GM23338 (cell line): ENCODE results near the gene RNF41. TPM values are rescaled to one million over a fixed set of nuclear protein-coding genes. Genes with fewer than 3 reads are reported as not detected.

Experiments used
- ATAC-seq: fragments of 200-7000 bp; cut with Tn5 transposase; 3 replicates; pipeline ENCODE4 v1.9.1; 2020
- DNase-seq: peaks from one replicate; pipeline ENCODE4 v3.0.0-alpha.2; 2015; ENCODE audit warnings: low spot score
- H2AFZ ChIP-seq: fragments of 200-600 bp; sonication (generic); 2 replicates; pipeline ENCODE4 v1.8.0; 2016; ENCODE audit warnings: antibody characterized with exemption, mild to moderate bottlenecking, moderate library complexity
- H3F3A ChIP-seq: fragments of 200-600 bp; sonication (generic); replicated peaks from 2 replicates; pipeline ENCODE4 v1.8.0; 2017; ENCODE audit warnings: antibody characterized with exemption, mixed run types, low read depth
- H3K27ac ChIP-seq: fragments of 200-600 bp; sonication (generic); 2 replicates; pipeline ENCODE4 v1.6.1; 2016; ENCODE audit warnings: low read depth
- H3K27me3 ChIP-seq: fragments of 200-600 bp; sonication (generic); 2 replicates; pipeline ENCODE4 v1.8.0; 2016; ENCODE audit warnings: mild to moderate bottlenecking, mixed run types, moderate library complexity; ENCODE audit not compliant: insufficient read depth
- H3K36me3 ChIP-seq: fragments of 200-600 bp; sonication (generic); 2 replicates; pipeline ENCODE4 v1.8.0; 2016; ENCODE audit warnings: mild to moderate bottlenecking; ENCODE audit not compliant: insufficient read depth
- H3K4me1 ChIP-seq: fragments of 200-600 bp; sonication (generic); 2 replicates; pipeline ENCODE4 v1.8.0; 2016; ENCODE audit warnings: mild to moderate bottlenecking, moderate library complexity; ENCODE audit not compliant: insufficient read depth
- H3K4me2 ChIP-seq: fragments of 200-600 bp; sonication (generic); 2 replicates; pipeline ENCODE4 v1.7.1; 2017; ENCODE audit warnings: mixed run types
- H3K4me3 ChIP-seq: fragments of 200-600 bp; sonication (generic); 2 replicates; pipeline ENCODE4 v1.6.1; 2016; ENCODE audit warnings: mixed run types
- H3K79me2 ChIP-seq: fragments of 200-600 bp; sonication (generic); replicated peaks from 2 replicates; pipeline ENCODE4 v1.8.0; 2017; ENCODE audit warnings: mild to moderate bottlenecking; ENCODE audit not compliant: insufficient read depth
- H3K9me2 ChIP-seq: fragments of 200-600 bp; sonication (generic); 2 replicates; pipeline ENCODE4 v1.8.0; 2017; ENCODE audit not compliant: insufficient read depth
- H4K20me1 ChIP-seq: fragments of 200-600 bp; sonication (generic); replicated peaks from 2 replicates; pipeline ENCODE4 v1.8.0; 2017; ENCODE audit warnings: mild to moderate bottlenecking; ENCODE audit not compliant: insufficient read depth
- H3K27ac Mint-ChIP-seq: 2 replicates; pipeline ENCODE4 v1.8.0; 2020; ENCODE audit warnings: inconsistent platforms, mild to moderate bottlenecking, moderate library complexity, mixed read lengths
- H3K27me3 Mint-ChIP-seq: 3 replicates; pipeline ENCODE4 v1.8.0; 2022; ENCODE audit warnings: low read depth, mild to moderate bottlenecking, moderate library complexity, mixed read lengths, inconsistent platforms; ENCODE audit not compliant: insufficient read depth, poor library complexity
- H3K36me3 Mint-ChIP-seq: 3 replicates; pipeline ENCODE4 v1.8.0; 2021; ENCODE audit warnings: low read depth, mild to moderate bottlenecking, inconsistent platforms, moderate library complexity, mixed read lengths
- H3K4me1 Mint-ChIP-seq: 3 replicates; pipeline ENCODE4 v1.8.0; 2020; ENCODE audit warnings: mild to moderate bottlenecking, inconsistent platforms, mixed read lengths
- H3K4me3 Mint-ChIP-seq: 3 replicates; pipeline ENCODE4 v1.8.0; 2021; ENCODE audit warnings: moderate library complexity, mild to moderate bottlenecking, inconsistent platforms, mixed read lengths
- H3K9me3 Mint-ChIP-seq: 3 replicates; pipeline ENCODE4 v1.8.0; 2020; ENCODE audit warnings: moderate library complexity, mild to moderate bottlenecking, inconsistent platforms, mixed read lengths
- CREB1 ChIP-seq: fragments of 250-450 bp; sonication (Bioruptor Pico); IDR thresholded peaks from 2 replicates; pipeline ENCODE4 v1.5.0; 2020; ENCODE audit warnings: low read depth, mild to moderate bottlenecking, moderate library complexity
- CTCF ChIP-seq, 2 experiments: fragments of 200-600 bp in 1 of 2; sonication (generic) in 1 of 2; conservative IDR thresholded peaks; 2 replicates each; pipeline versions ENCODE4 v1.5.1 to v1.6.1; 2016 to 2017; ENCODE audit warnings: antibody characterized with exemption in 2 of 2, low read depth in 2 of 2, mild to moderate bottlenecking in 2 of 2, moderate library complexity in 1 of 2
- EZH2 ChIP-seq: fragments of 200-600 bp; sonication (generic); IDR thresholded peaks from one replicate; pipeline ENCODE4 v1.8.0; 2017; ENCODE audit warnings: antibody characterized with exemption, mild to moderate bottlenecking, low read depth; ENCODE audit not compliant: unreplicated experiment
- JUNB ChIP-seq: IDR thresholded peaks from one replicate; pipeline ENCODE4 v1.6.1; 2016; ENCODE audit warnings: antibody characterized with exemption; ENCODE audit not compliant: unreplicated experiment
- NANOG ChIP-seq: IDR thresholded peaks from 2 replicates; pipeline ENCODE4 v1.6.1; 2016; ENCODE audit warnings: antibody characterized with exemption, borderline replicate concordance
- POLR2AphosphoS5 ChIP-seq: IDR thresholded peaks from 2 replicates; pipeline ENCODE4 v1.6.1; 2016; ENCODE audit warnings: antibody characterized with exemption, low read depth
- REST ChIP-seq: IDR thresholded peaks from one replicate; pipeline ENCODE4 v1.6.1; 2018; ENCODE audit warnings: antibody characterized with exemption; ENCODE audit not compliant: unreplicated experiment
- STAT1 ChIP-seq: IDR thresholded peaks from one replicate; pipeline ENCODE4 v1.6.1; 2016; ENCODE audit warnings: antibody characterized with exemption; ENCODE audit not compliant: unreplicated experiment
- ZNF114 ChIP-seq: fragments of 250-450 bp; sonication (Bioruptor Pico); IDR thresholded peaks from 2 replicates; pipeline ENCODE4 v1.5.0; 2020; ENCODE audit warnings: mild to moderate bottlenecking, moderate library complexity
- ZNF331 ChIP-seq: fragments of 250-450 bp; sonication (Bioruptor Pico); IDR thresholded peaks from 2 replicates; pipeline ENCODE4 v1.5.0; 2020; ENCODE audit warnings: low read depth, mild to moderate bottlenecking, moderate library complexity
- ZNF462 ChIP-seq: fragments of 250-450 bp; sonication (Bioruptor Pico); IDR thresholded peaks from 2 replicates; pipeline ENCODE4 v1.5.0; 2020; ENCODE audit warnings: mild to moderate bottlenecking, moderate library complexity
- polyA plus RNA-seq: library from polyadenylated mRNA; unstranded; fragments of >200 nt; fragmentation: Nextera tagmentation; extraction: Ambion mirVana; gene quantifications from 2 replicates; pipeline ENCODE4 v1.2.1, GENCODE V29; 2016
- total RNA-seq: library from RNA; depleted of rRNA; stranded (reverse); fragments of >200 nt; shearing (Covaris generic); gene quantifications from 2 replicates; pipeline ENCODE4 v1.2.3, GENCODE V29; 2014

RNF41 gene
- total and polyA plus RNA-seq, 2 experiments from 2014 or later: 15.3 to 77.1 TPM

DNA sequence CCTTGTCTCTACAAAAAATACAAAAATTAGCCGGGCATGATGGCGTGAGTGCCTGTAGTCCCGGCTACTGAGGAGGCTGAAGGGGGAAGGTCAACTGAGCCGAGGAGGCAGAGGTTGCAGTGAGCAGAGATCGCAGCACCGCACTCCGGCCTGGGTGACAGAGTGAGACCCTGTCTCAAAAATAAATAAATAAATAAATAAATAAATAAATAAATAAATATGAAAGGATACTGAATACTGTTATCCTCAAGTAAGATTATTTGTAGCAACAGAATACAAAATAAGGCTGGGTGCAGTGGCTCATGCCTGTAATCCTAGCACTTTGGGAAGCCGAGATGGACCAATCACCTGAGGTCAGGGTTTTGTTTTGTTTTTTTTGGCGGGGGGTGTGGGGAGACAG, 1.9 kb downstream of the RNF41 start:
- Histone ChIP-seq H2AFZ (no peak overlapping the region), H3K79me2 (peaks cover 48% of the 10 kb centered on the region), H3K27ac (peak overlapping the region; percentile 98; the same call in 1 of the 2 replicates), H4K20me1 (peaks cover 11% of the 10 kb centered on the region), H3K4me2 (0 out of 2 replicates have a peak overlapping the region, but pooled peaks have one; percentile 90), H3K36me3 (peaks cover 11% of the 10 kb centered on the region), H3K9me2 (no peaks in the 10 kb centered on the region), H3F3A (peaks cover 20% of the 10 kb centered on the region; the same call in 1 of the 2 replicates), H3K27me3 (no peaks in the 10 kb centered on the region), H3K4me1 (peaks cover 26% of the 10 kb centered on the region), H3K4me3 (no peak overlapping the region)
- ATAC-seq (no peak), DNase-seq (no peak)
- Mint-ChIP-seq H3K9me3 (peaks cover 3% of the 10 kb centered on the region; the same call in 1 of the 3 replicates), H3K27me3 (peaks cover 5% of the 10 kb centered on the region), H3K36me3 (peaks cover 37% of the 10 kb centered on the region), H3K4me1 (peaks cover 26% of the 10 kb centered on the region), H3K4me3 (peak overlapping the region; percentile 58), H3K27ac (no peak overlapping the region)
- TF ChIP-seq ZNF114 (CRISPR knock-in tag) (no peak), CTCF (conservative IDR thresholded peaks at IDR 0.05; ENCODE audit: low read depth in 2 of 2) (no peak), JUNB (no peak), REST (no peak), EZH2 (no peak), ZNF331 (CRISPR knock-in tag) (no peak), CREB1 (CRISPR knock-in tag) (no peak), NANOG (no peak), ZNF462 (CRISPR knock-in tag) (no peak), STAT1 (no peak), POLR2AphosphoS5 (no peak)
